ENCODE data around the gene FAF1.
"Not testable (repeated sequence)": the region's sequence is repeated elsewhere in the genome, so short reads cannot be mapped to it uniquely, and the experiment has no call there.

Gene FAF1

GRCh38 chr1:50610563-50610962, 349.5 kb downstream of the FAF1 start:
- DNase-seq, result no peak

- no peak for DNase-seq
Observed at GRCh38 chr1:50609508-50609907, 350.6 kb downstream of the FAF1 start.

GRCh38 chr1:50605186-50605875, 354.7 kb downstream of the FAF1 start:
- DNase-seq, result no peak

GRCh38 chr1:50604580-50604979, 355.5 kb downstream of the FAF1 start:
- DNase-seq, result no peak

GRCh38 chr1:50603274-50604271, 356.5 kb downstream of the FAF1 start:
- DNase-seq, result no peak

GRCh38 chr1:50599546-50599945, 360.5 kb downstream of the FAF1 start:
- DNase-seq, result no peak

GRCh38 chr1:50595874-50596273, 364.2 kb downstream of the FAF1 start:
- DNase-seq, result no peak

- DNase-seq, result no peak
Observed at GRCh38 chr1:50593515-50593914, 366.6 kb downstream of the FAF1 start.

GRCh38 chr1:50591598-50591997, 368.5 kb downstream of the FAF1 start:
- DNase-seq, result no peak

GRCh38 chr1:50582346-50582745, 377.7 kb downstream of the FAF1 start:
- DNase-seq, result no peak

- DNase-seq, result no peak
Observed at GRCh38 chr1:50570066-50570468, 390.0 kb downstream of the FAF1 start.

- no peak for DNase-seq
Observed at GRCh38 chr1:50568782-50569181, 391.3 kb downstream of the FAF1 start.

GRCh38 chr1:50566405-50566804, 393.7 kb downstream of the FAF1 start:
- no peak for DNase-seq

- DNase-seq, result no peak
Observed at GRCh38 chr1:50564417-50564816, 395.6 kb downstream of the FAF1 start.

- no peak for DNase-seq
Observed at GRCh38 chr1:50562106-50562505, 398.0 kb downstream of the FAF1 start.

- no peak for DNase-seq
Observed at GRCh38 chr1:50559421-50559820, 400.6 kb downstream of the FAF1 start.

GRCh38 chr1:50553921-50554320, 406.1 kb downstream of the FAF1 start:
- DNase-seq, result no peak

- DNase-seq, result no peak
Observed at GRCh38 chr1:50548243-50548642, 411.8 kb downstream of the FAF1 start.

- DNase-seq, result no peak
Observed at GRCh38 chr1:50542362-50542761, 417.7 kb downstream of the FAF1 start.

GRCh38 chr1:50538476-50538875, 421.6 kb downstream of the FAF1 start:
- no peak for DNase-seq

- DNase-seq, result no peak
Observed at GRCh38 chr1:50531601-50532000, 428.5 kb downstream of the FAF1 start.

GRCh38 chr1:50531027-50531426, 429.0 kb downstream of the FAF1 start:
- DNase-seq, result no peak

- DNase-seq, result no peak
Observed at GRCh38 chr1:50529510-50529909, 430.6 kb downstream of the FAF1 start.

GRCh38 chr1:50527987-50528320, 432.1 kb downstream of the FAF1 start:
- DNase-seq, result not testable (repeated sequence)
